Epithelial cell of prostate (primary cell): ENCODE measurements around the gene DACH1.
A peak's percentile ranks its signal among the peaks of the same experiment; 100 is the strongest.
"Not testable (repeated sequence)": the region's sequence is repeated elsewhere in the genome, so short reads cannot be mapped to it uniquely, and the experiment has no call there.

Experiments
- DNase-seq: peaks from one replicate; pipeline ENCODE4 v3.0.0-alpha.2; 2011; ENCODE audit warnings: low read depth, low spot score
- H3K27ac ChIP-seq: fragments of 450-650 bp; 2 replicates; pipeline ENCODE4 v1.5.1; 2017; ENCODE audit warnings: mild to moderate bottlenecking

Gene DACH1

GRCh38 chr13:71867131-71867814, at the start of gene DACH1:
DACH1 (minus strand) TSS chr13:71867204.
- no peak for DNase-seq
- no peak within 1 kb of the TSS for H3K27ac ChIP-seq

GRCh38 chr13:71913717-71914116, 46.7 kb upstream of the DACH1 start:
- no peak overlapping the region for H3K27ac ChIP-seq
- DNase-seq = no peak

GRCh38 chr13:71912524-71912923, 45.5 kb upstream of the DACH1 start:
- no peak for DNase-seq
- H3K27ac ChIP-seq = peak overlapping the region; percentile 10

- DNase-seq = no peak
- H3K27ac ChIP-seq = no peak overlapping the region
Observed at GRCh38 chr13:71906448-71906847, 39.4 kb upstream of the DACH1 start.

GRCh38 chr13:71902676-71903075, 35.7 kb upstream of the DACH1 start:
- peak overlapping the region; percentile 28 for H3K27ac ChIP-seq
- DNase-seq = no peak

- not testable (repeated sequence) for H3K27ac ChIP-seq, DNase-seq
Observed at GRCh38 chr13:71893506-71893905, 26.5 kb upstream of the DACH1 start.

GRCh38 chr13:71886880-71887279, 19.9 kb upstream of the DACH1 start:
- no peak for DNase-seq
- no peak overlapping the region for H3K27ac ChIP-seq

GRCh38 chr13:71882120-71882519, 15.1 kb upstream of the DACH1 start:
- H3K27ac ChIP-seq = no peak overlapping the region
- DNase-seq = no peak

- no peak overlapping the region for H3K27ac ChIP-seq
- no peak for DNase-seq
Observed at GRCh38 chr13:71880753-71881541, 13.9 kb upstream of the DACH1 start.

GRCh38 chr13:71879808-71880344, 12.9 kb upstream of the DACH1 start:
- no peak for DNase-seq
- H3K27ac ChIP-seq = no peak overlapping the region

- H3K27ac ChIP-seq = no peak overlapping the region
- no peak for DNase-seq
Observed at GRCh38 chr13:71879129-71879535, 12.1 kb upstream of the DACH1 start.

- DNase-seq = no peak
- no peak overlapping the region for H3K27ac ChIP-seq
Observed at GRCh38 chr13:71877256-71877653, 10.3 kb upstream of the DACH1 start.

GRCh38 chr13:71876648-71877255, 9.7 kb upstream of the DACH1 start:
- no peak overlapping the region for H3K27ac ChIP-seq
- DNase-seq = no peak

GRCh38 chr13:71875823-71876222, 8.8 kb upstream of the DACH1 start:
- no peak for DNase-seq
- no peak overlapping the region for H3K27ac ChIP-seq

GRCh38 chr13:71874458-71874857, 7.5 kb upstream of the DACH1 start:
- no peak overlapping the region for H3K27ac ChIP-seq
- DNase-seq = no peak

- no peak for DNase-seq
- H3K27ac ChIP-seq = no peak overlapping the region
Observed at GRCh38 chr13:71873418-71874247, 6.6 kb upstream of the DACH1 start.

GRCh38 chr13:71871844-71872243, 4.8 kb upstream of the DACH1 start:
- H3K27ac ChIP-seq = no peak overlapping the region
- no peak for DNase-seq

GRCh38 chr13:71871176-71871754, 4.3 kb upstream of the DACH1 start:
- H3K27ac ChIP-seq = no peak overlapping the region
- no peak for DNase-seq

- DNase-seq = no peak
Observed at GRCh38 chr13:71870100-71870499, 3.1 kb upstream of the DACH1 start.

GRCh38 chr13:71869274-71869673, 2.3 kb upstream of the DACH1 start:
- no peak overlapping the region for H3K27ac ChIP-seq

More at GRCh38 chr13:71870100-71870499, 3.1 kb upstream of the DACH1 start:
- H3K27ac ChIP-seq = no peak overlapping the region

More at GRCh38 chr13:71869274-71869673, 2.3 kb upstream of the DACH1 start:
- no peak for DNase-seq
